IPS DF 6.9 (cell line): ENCODE results near the gene ATOSB.

Source experiments
- DNase-seq: peaks from one replicate; pipeline ENCODE4 v3.0.0-alpha.2; 2013; ENCODE audit warnings: low read depth, low spot score
- H3K27ac ChIP-seq: one replicate; pipeline ENCODE4 v1.5.1; 2013; ENCODE audit warnings: low read length, control low read depth
- H3K27me3 ChIP-seq: 2 replicates; pipeline ENCODE4 v1.6.1; 2013; ENCODE audit warnings: mild to moderate bottlenecking, low read length; ENCODE audit not compliant: control insufficient read depth, insufficient read depth
- H3K36me3 ChIP-seq: 2 replicates; pipeline ENCODE4 v1.6.1; 2013; ENCODE audit warnings: low read length; ENCODE audit not compliant: control insufficient read depth, insufficient read depth
- H3K4me1 ChIP-seq: 2 replicates; pipeline ENCODE4 v1.6.1; 2013; ENCODE audit warnings: low read length; ENCODE audit not compliant: control insufficient read depth, insufficient read depth
- H3K4me3 ChIP-seq: 2 replicates; pipeline ENCODE4 v1.5.1; 2013; ENCODE audit warnings: mild to moderate bottlenecking, low read length
- H3K9me3 ChIP-seq: 2 replicates; pipeline ENCODE4 v1.6.1; 2013; ENCODE audit warnings: low read length, inconsistent platforms; ENCODE audit not compliant: control insufficient read depth, insufficient read depth
- WGBS: extraction: QIAGEN DNeasy Blood & Tissue Kit; methylation state at CpG from one replicate; pipeline ENCODE4 v1.1.7; 2013; ENCODE audit warnings: mixed read lengths, missing lambda C conversion rate; ENCODE audit not compliant: insufficient read length, insufficient coverage; 5-methylcytosine and 5-hydroxymethylcytosine counted together

The ATOSB gene

GRCh38 chr9:35112257-35113020 lies 3.2 kb downstream of the ATOSB start:
- Histone ChIP-seq H3K9me3 (no peaks in the 10 kb centered on the region), H3K4me3 (no peak overlapping the region), H3K27ac (no peak overlapping the region), H3K27me3 (no peaks in the 10 kb centered on the region), H3K36me3 (no peaks in the 10 kb centered on the region), H3K4me1 (peaks cover 6% of the 10 kb centered on the region)
- no peak for DNase-seq
- WGBS: no CpG with 5 or more reads among the region's 3 CpGs

- H3K27ac ChIP-seq: no peak overlapping the region
- peaks cover 6% of the 10 kb centered on the region for H3K4me1 ChIP-seq
- H3K27me3 ChIP-seq: no peaks in the 10 kb centered on the region
- DNase-seq: peak; percentile 99
- no CpG with 5 or more reads among the region's 57 CpGs for WGBS
- H3K4me3 ChIP-seq: peak overlapping the region; percentile 77; the same call in 1 of the 2 replicates
- H3K36me3 ChIP-seq: no peaks in the 10 kb centered on the region
- no peaks in the 10 kb centered on the region for H3K9me3 ChIP-seq
These were observed 4.4 kb downstream of the ATOSB start for GRCh38 chr9:35111001-35111933.

GRCh38 chr9:35110327-35110761 lies 5.3 kb downstream of the ATOSB start:
- Histone ChIP-seq H3K4me3 (no peak overlapping the region), H3K27ac (no peak overlapping the region), H3K27me3 (no peaks in the 10 kb centered on the region), H3K36me3 (0 out of 2 replicates have a peak, but pooled peaks cover 3% of the 10 kb centered on the region), H3K9me3 (no peaks in the 10 kb centered on the region), H3K4me1 (peaks cover 6% of the 10 kb centered on the region)
- no CpG with 5 or more reads among the region's 3 CpGs for WGBS
- DNase-seq: no peak

GRCh38 chr9:35108946-35109575 lies 6.6 kb downstream of the ATOSB start:
- DNase-seq: no peak
- H3K27me3 ChIP-seq: no peaks in the 10 kb centered on the region
- no peaks in the 10 kb centered on the region for H3K9me3 ChIP-seq
- 0 out of 2 replicates have a peak, but pooled peaks cover 3% of the 10 kb centered on the region for H3K36me3 ChIP-seq
- no peak overlapping the region for H3K4me3 ChIP-seq
- WGBS: no CpG with 5 or more reads among the region's 8 CpGs
- no peaks in the 10 kb centered on the region for H3K4me1 ChIP-seq
- H3K27ac ChIP-seq: no peak overlapping the region

- Histone ChIP-seq H3K4me1 (no peaks in the 10 kb centered on the region), H3K27ac (no peak overlapping the region), H3K27me3 (no peaks in the 10 kb centered on the region), H3K36me3 (0 out of 2 replicates have a peak, but pooled peaks cover 3% of the 10 kb centered on the region), H3K4me3 (no peak overlapping the region), H3K9me3 (no peaks in the 10 kb centered on the region)
- DNase-seq: no peak
- WGBS: no CpG with 5 or more reads among the region's 6 CpGs
These were observed 7.2 kb downstream of the ATOSB start for GRCh38 chr9:35108461-35108860.

- Histone ChIP-seq H3K36me3 (0 out of 2 replicates have a peak, but pooled peaks cover 3% of the 10 kb centered on the region), H3K4me1 (no peaks in the 10 kb centered on the region), H3K27ac (no peak overlapping the region), H3K27me3 (no peaks in the 10 kb centered on the region), H3K4me3 (no peak overlapping the region), H3K9me3 (no peaks in the 10 kb centered on the region)
- no CpG with 5 or more reads among the region's 18 CpGs for WGBS
- no peak for DNase-seq
These were observed 8.1 kb downstream of the ATOSB start for GRCh38 chr9:35107297-35108290.

- Histone ChIP-seq H3K4me3 (no peak overlapping the region), H3K36me3 (peaks cover 6% of the 10 kb centered on the region; the same call in 1 of the 2 replicates), H3K27me3 (no peaks in the 10 kb centered on the region), H3K27ac (no peak overlapping the region), H3K4me1 (no peaks in the 10 kb centered on the region), H3K9me3 (no peaks in the 10 kb centered on the region)
- DNase-seq: no peak
- WGBS: no CpG with 5 or more reads among the region's 7 CpGs
These were observed 9.3 kb downstream of the ATOSB start for GRCh38 chr9:35106343-35106730.

GRCh38 chr9:35105571-35106342 lies 9.9 kb downstream of the ATOSB start:
- Histone ChIP-seq H3K27ac (no peak overlapping the region), H3K36me3 (peaks cover 10% of the 10 kb centered on the region), H3K4me1 (no peaks in the 10 kb centered on the region), H3K4me3 (no peak overlapping the region), H3K9me3 (no peaks in the 10 kb centered on the region), H3K27me3 (no peaks in the 10 kb centered on the region)
- no peak for DNase-seq
- WGBS: no CpG with 5 or more reads among the region's 13 CpGs

- WGBS: no CpG with 5 or more reads among the region's 12 CpGs
- Histone ChIP-seq H3K27ac (no peak overlapping the region), H3K27me3 (no peaks in the 10 kb centered on the region), H3K4me1 (no peaks in the 10 kb centered on the region), H3K9me3 (no peaks in the 10 kb centered on the region), H3K36me3 (peaks cover 10% of the 10 kb centered on the region), H3K4me3 (no peak overlapping the region)
- no peak for DNase-seq
These were observed 10.5 kb downstream of the ATOSB start for GRCh38 chr9:35105126-35105525.
